Stimulated activated CD8-positive, alpha-beta memory T cell treated with anti-CD3 and anti-CD28 coated beads, Interleukin-12 subunit alpha, Interleukin-12 subunit beta, amount 100 ng/mL, for 24 hours (primary cell): ENCODE measurements around the gene FXYD3.
"Not testable (repeated sequence)": the region's sequence is repeated elsewhere in the genome, so short reads cannot be mapped to it uniquely, and the experiment has no call there.

ENCODE experiments used
- DNase-seq: peaks from one replicate; pipeline ENCODE4 v3.0.0-alpha.2; 2020; ENCODE audit errors: extremely low read depth

Gene FXYD3

GRCh38 chr19:35086455-35086854 lies 29.2 kb upstream of the FXYD3 start:
- no peak for DNase-seq

GRCh38 chr19:35087393-35087792 lies 28.2 kb upstream of the FXYD3 start:
- no peak for DNase-seq

GRCh38 chr19:35088131-35088913 lies 27.3 kb upstream of the FXYD3 start:
- no peak for DNase-seq

- no peak for DNase-seq
Measured at GRCh38 chr19:35089554-35089953, 26.1 kb upstream of the FXYD3 start.

GRCh38 chr19:35090160-35090505 lies 25.5 kb upstream of the FXYD3 start:
- DNase-seq = no peak

GRCh38 chr19:35090506-35091214 lies 25.0 kb upstream of the FXYD3 start:
- no peak for DNase-seq

GRCh38 chr19:35093430-35093829 lies 22.2 kb upstream of the FXYD3 start:
- DNase-seq = no peak

- DNase-seq = no peak
Measured at GRCh38 chr19:35093941-35094647, 21.5 kb upstream of the FXYD3 start.

- no peak for DNase-seq
Measured at GRCh38 chr19:35094656-35095055, 21.0 kb upstream of the FXYD3 start.

- no peak for DNase-seq
Measured at GRCh38 chr19:35095667-35096368, 19.8 kb upstream of the FXYD3 start.

GRCh38 chr19:35098413-35099049 lies 17.1 kb upstream of the FXYD3 start:
- no peak for DNase-seq

- no peak for DNase-seq
Measured at GRCh38 chr19:35099155-35099896, 16.3 kb upstream of the FXYD3 start.

GRCh38 chr19:35099897-35100275 lies 15.7 kb upstream of the FXYD3 start:
- no peak for DNase-seq

- no peak for DNase-seq
Measured at GRCh38 chr19:35100588-35101533, 14.8 kb upstream of the FXYD3 start.

- not testable (repeated sequence) for DNase-seq
Measured at GRCh38 chr19:35101949-35102348, 13.7 kb upstream of the FXYD3 start.

- DNase-seq = not testable (repeated sequence)
Measured at GRCh38 chr19:35103614-35104013, 12.0 kb upstream of the FXYD3 start.

- DNase-seq = no peak
Measured at GRCh38 chr19:35104361-35104760, 11.3 kb upstream of the FXYD3 start.

GRCh38 chr19:35105047-35105410 lies 10.6 kb upstream of the FXYD3 start:
- DNase-seq = no peak

GRCh38 chr19:35105411-35106290 lies 10.0 kb upstream of the FXYD3 start:
- no peak for DNase-seq
